Panc1 (cell line): ENCODE data around the gene PCCA. TPM values are rescaled to one million over a fixed set of nuclear protein-coding genes. Genes with fewer than 3 reads are reported as not detected.
"Not testable (repeated sequence)": the region's sequence is repeated elsewhere in the genome, so short reads cannot be mapped to it uniquely, and the experiment has no call there.

Experiments
- ATAC-seq: fragments of 200-7000 bp; cut with Tn5 transposase; 2 replicates; pipeline ENCODE4 v1.9.1; 2020; ENCODE audit warnings: mild to moderate bottlenecking, moderate library complexity
- BruUV-seq: library from RNA; stranded (reverse); fragments of 400-500 nt; replicated peaks from 2 replicates; lab custom pipeline; 2021; lab: Mats Ljungman, UMichigan
- CTCF ChIA-PET: fragments of 300-600 bp; sonication (Branson Sonifier 250); formaldehyde crosslinking; loops from one replicate; lab custom pipeline; 2022; ENCODE audit warnings: antibody characterized with exemption; lab: Charles Lee
- POLR2A ChIA-PET: fragments of 300-600 bp; sonication (Branson Sonifier 250); formaldehyde crosslinking; loops from one replicate; lab custom pipeline; 2022; ENCODE audit warnings: antibody characterized with exemption; lab: Charles Lee
- DNase-seq: peaks from one replicate; pipeline ENCODE4 v3.0.0-alpha.2; 2010; ENCODE audit warnings: low read depth, low spot score
- H3K27ac ChIP-seq: 2 replicates; pipeline ENCODE4 v1.5.1; 2011; ENCODE audit warnings: mild to moderate bottlenecking, low read length, inconsistent platforms
- H3K27me3 ChIP-seq: fragments of 200-500 bp; sonication (Bioruptor generic); 2 replicates; pipeline ENCODE4 v1.6.0; 2014; ENCODE audit warnings: low read length, inconsistent platforms; ENCODE audit not compliant: control insufficient read depth, insufficient read depth
- H3K36me3 ChIP-seq: fragments of 200-500 bp; sonication (Bioruptor generic); 2 replicates; pipeline ENCODE4 v1.5.1; 2014; ENCODE audit warnings: inconsistent platforms, mild to moderate bottlenecking, low read length, moderate library complexity; ENCODE audit not compliant: control insufficient read depth, insufficient read depth
- H3K4me1 ChIP-seq: 2 replicates; pipeline ENCODE4 v1.5.1; 2011; ENCODE audit warnings: inconsistent platforms, mild to moderate bottlenecking, low read length, moderate library complexity; ENCODE audit not compliant: control insufficient read depth, insufficient read depth
- H3K4me3 ChIP-seq, 2 experiments: 2 replicates each; pipeline ENCODE4 v1.5.1; 2011 to 2012; ENCODE audit warnings: low read depth in 2 of 2, low read length in 2 of 2, mild to moderate bottlenecking in 2 of 2, inconsistent platforms in 1 of 2, moderate library complexity in 1 of 2
- H3K9me3 ChIP-seq: fragments of 200-500 bp; sonication (Bioruptor generic); 2 replicates; pipeline ENCODE4 v1.5.1; 2014; ENCODE audit warnings: low read depth, mild to moderate bottlenecking, inconsistent platforms, low read length, moderate library complexity; ENCODE audit not compliant: control insufficient read depth, insufficient read depth
- CTCF ChIP-seq: fragments of 450-650 bp; IDR thresholded peaks from 2 replicates; pipeline ENCODE4 v1.5.1; 2017; ENCODE audit warnings: mild to moderate bottlenecking
- POLR2AphosphoS5 ChIP-seq: IDR thresholded peaks from 2 replicates; pipeline ENCODE4 v1.6.1; 2012; ENCODE audit warnings: mild to moderate bottlenecking, low read depth, low read length, moderate library complexity
- SIN3A ChIP-seq: IDR thresholded peaks from 2 replicates; pipeline ENCODE4 v1.6.1; 2012; ENCODE audit warnings: low read depth, mild to moderate bottlenecking, low read length, moderate library complexity, borderline replicate concordance; ENCODE audit not compliant: insufficient read depth
- TCF7L2 ChIP-seq: IDR thresholded peaks from 2 replicates; pipeline ENCODE4 v1.6.1; 2011; ENCODE audit warnings: mild to moderate bottlenecking, low read depth, low read length, inconsistent platforms
- in situ Hi-C: cut with HindIII; loops from 2 replicates; pipeline ENCODE4 v1.10.0; 2016; ENCODE audit warnings: low sequenced_read_pairs, low pct_unique_long_range_greater_than_20kb
- intact Hi-C: fragments of 100-400 bp; cut with micrococcal nuclease; formaldehyde crosslinking; loops from one replicate; pipeline ENCODE4 v1.10.0; 2022; ENCODE audit not compliant: unreplicated experiment
- total RNA-seq: library from RNA; stranded (reverse); gene quantifications from one replicate; pipeline ENCODE4 v1.2.1, GENCODE V29; 2021; ENCODE audit not compliant: unreplicated experiment
- TF ChIP-seq, protein P1 (sequence below), 2 experiments: IDR thresholded peaks; 2 replicates each; pipeline ENCODE4 v1.6.1; 2011 to 2012; ENCODE audit warnings: low read depth in 2 of 2, control low read depth in 1 of 2, low read length in 1 of 2, mild to moderate bottlenecking in 1 of 2, moderate library complexity in 1 of 2; ENCODE audit not compliant: insufficient read depth in 1 of 2

PCCA gene
- total RNA-seq, 1 experiment from 2014 or later, result 14.7 TPM

- Histone ChIP-seq H3K9me3 (no peaks in the 10 kb centered on the region), H3K4me3 (no peak overlapping the region), H3K36me3 (no peaks in the 10 kb centered on the region), H3K4me1 (no peaks in the 10 kb centered on the region), H3K27ac (no peak overlapping the region), H3K27me3 (no peaks in the 10 kb centered on the region)
- CTCF ChIA-PET, result no interaction called here
- no TSS peak for BruUV-seq
- in situ Hi-C loops (no loop called here), intact Hi-C loops (no loop called here)
- TF ChIP-seq, protein P1, sequence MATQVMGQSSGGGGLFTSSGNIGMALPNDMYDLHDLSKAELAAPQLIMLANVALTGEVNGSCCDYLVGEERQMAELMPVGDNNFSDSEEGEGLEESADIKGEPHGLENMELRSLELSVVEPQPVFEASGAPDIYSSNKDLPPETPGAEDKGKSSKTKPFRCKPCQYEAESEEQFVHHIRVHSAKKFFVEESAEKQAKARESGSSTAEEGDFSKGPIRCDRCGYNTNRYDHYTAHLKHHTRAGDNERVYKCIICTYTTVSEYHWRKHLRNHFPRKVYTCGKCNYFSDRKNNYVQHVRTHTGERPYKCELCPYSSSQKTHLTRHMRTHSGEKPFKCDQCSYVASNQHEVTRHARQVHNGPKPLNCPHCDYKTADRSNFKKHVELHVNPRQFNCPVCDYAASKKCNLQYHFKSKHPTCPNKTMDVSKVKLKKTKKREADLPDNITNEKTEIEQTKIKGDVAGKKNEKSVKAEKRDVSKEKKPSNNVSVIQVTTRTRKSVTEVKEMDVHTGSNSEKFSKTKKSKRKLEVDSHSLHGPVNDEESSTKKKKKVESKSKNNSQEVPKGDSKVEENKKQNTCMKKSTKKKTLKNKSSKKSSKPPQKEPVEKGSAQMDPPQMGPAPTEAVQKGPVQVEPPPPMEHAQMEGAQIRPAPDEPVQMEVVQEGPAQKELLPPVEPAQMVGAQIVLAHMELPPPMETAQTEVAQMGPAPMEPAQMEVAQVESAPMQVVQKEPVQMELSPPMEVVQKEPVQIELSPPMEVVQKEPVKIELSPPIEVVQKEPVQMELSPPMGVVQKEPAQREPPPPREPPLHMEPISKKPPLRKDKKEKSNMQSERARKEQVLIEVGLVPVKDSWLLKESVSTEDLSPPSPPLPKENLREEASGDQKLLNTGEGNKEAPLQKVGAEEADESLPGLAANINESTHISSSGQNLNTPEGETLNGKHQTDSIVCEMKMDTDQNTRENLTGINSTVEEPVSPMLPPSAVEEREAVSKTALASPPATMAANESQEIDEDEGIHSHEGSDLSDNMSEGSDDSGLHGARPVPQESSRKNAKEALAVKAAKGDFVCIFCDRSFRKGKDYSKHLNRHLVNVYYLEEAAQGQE (IDR thresholded peaks at IDR 0.05; ENCODE audit: insufficient read depth in 1 of 2, low read depth in 2 of 2, low read length in 1 of 2), result no peak
- TF ChIP-seq POLR2AphosphoS5 (no peak), TCF7L2 (no peak), CTCF (no peak), SIN3A (no peak)
- DNase-seq, result no peak
- POLR2A ChIA-PET, result no interaction called here
- ATAC-seq, result no peak
Observed at GRCh38 chr13:100173203-100173602, 84.3 kb downstream of the PCCA start.

GRCh38 chr13:100174455-100174854 is 85.6 kb downstream of the PCCA start:
- H3K4me1 ChIP-seq, H3K9me3 ChIP-seq, CTCF ChIA-PET, in situ Hi-C loops, H3K36me3 ChIP-seq, intact Hi-C loops, H3K27ac ChIP-seq, H3K4me3 ChIP-seq, POLR2A ChIA-PET, BruUV-seq, DNase-seq, ATAC-seq, H3K27me3 ChIP-seq: not testable (repeated sequence)

GRCh38 chr13:100175078-100175802 is 86.3 kb downstream of the PCCA start:
- no peaks in the 10 kb centered on the region for H3K36me3 ChIP-seq
- no peaks in the 10 kb centered on the region for H3K9me3 ChIP-seq
- BruUV-seq, result no TSS peak
- POLR2A ChIA-PET, result no interaction called here
- H3K27me3 ChIP-seq, result no peaks in the 10 kb centered on the region
- H3K4me3 ChIP-seq, result no peak overlapping the region
- in situ Hi-C loops (no loop called here), intact Hi-C loops (no loop called here)
- CTCF ChIA-PET, result no interaction called here
- DNase-seq (no peak), ATAC-seq (no peak)
- no peak overlapping the region for H3K27ac ChIP-seq
- TF ChIP-seq TCF7L2 (no peak), POLR2AphosphoS5 (no peak), CTCF (no peak), SIN3A (no peak)
- TF ChIP-seq, protein P1 (IDR thresholded peaks at IDR 0.05; ENCODE audit: insufficient read depth in 1 of 2, low read depth in 2 of 2, low read length in 1 of 2), result no peak
- H3K4me1 ChIP-seq, result no peaks in the 10 kb centered on the region
